ENCODE measurements around the gene RAI1.

Gene RAI1

DNA sequence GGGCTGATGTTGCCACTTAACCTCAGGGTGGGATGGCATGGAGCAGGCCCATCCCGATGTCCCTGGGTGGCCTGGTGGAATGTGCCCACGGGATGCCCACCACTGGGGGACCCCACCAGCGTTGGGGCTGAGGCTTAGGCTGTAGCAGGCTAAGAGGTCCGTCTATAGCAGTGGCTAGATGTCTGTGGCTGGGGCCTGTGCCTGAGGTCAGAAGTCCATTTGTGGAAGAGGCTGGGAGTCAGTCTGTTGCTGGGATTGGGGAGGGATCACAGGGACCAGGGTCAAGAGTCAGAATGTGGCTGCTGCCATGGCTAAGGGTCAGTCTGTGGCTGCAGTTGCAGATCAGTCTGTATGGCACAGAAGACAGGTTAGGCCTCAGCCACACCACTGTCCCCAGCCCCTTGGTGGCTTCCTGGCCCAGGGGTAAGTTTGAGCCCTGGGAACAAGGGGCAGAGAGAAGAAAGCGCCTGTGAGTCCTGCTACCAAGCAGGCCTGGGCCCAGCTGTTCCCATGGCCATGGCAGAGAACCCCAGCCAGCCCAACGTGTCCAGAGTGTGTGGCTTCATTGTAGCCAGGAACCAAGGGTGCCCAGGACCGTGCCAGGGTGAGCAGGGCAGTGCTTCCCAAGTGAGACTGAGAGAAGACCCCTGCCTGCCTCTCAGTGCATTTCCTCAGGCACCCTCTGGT, 35.7 kb downstream of the RAI1 start:
- no peak for DNase-seq (ENCODE audit: low spot score)

DNA sequence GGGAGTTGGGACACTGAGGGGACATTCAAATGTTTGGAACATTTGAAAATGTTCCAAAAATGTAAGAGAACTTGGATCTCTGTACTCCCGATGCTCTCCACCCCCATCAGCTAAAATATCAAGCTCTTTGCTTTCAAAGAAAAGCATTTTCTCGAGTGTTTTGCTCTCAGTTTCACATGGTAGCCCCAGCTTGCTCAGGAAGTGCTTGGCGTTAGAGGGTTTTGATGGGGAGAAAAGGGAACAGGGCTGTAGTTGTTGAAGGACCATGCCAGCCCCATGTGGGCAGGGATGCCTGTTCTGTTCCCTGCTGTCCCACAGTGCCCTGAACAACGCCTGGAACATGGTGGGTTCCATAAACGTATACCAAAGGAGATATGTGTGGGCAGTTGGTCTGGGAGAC, 37.0 kb downstream of the RAI1 start:
- DNase-seq (ENCODE audit: low spot score), result no peak

- no peak for DNase-seq (ENCODE audit: low spot score)
Observed at GRCh38 chr17:17719199-17719940, 38.1 kb downstream of the RAI1 start.

GRCh38 chr17:17719966-17720543, 38.8 kb downstream of the RAI1 start:
- no peak for DNase-seq (ENCODE audit: low spot score)

DNA sequence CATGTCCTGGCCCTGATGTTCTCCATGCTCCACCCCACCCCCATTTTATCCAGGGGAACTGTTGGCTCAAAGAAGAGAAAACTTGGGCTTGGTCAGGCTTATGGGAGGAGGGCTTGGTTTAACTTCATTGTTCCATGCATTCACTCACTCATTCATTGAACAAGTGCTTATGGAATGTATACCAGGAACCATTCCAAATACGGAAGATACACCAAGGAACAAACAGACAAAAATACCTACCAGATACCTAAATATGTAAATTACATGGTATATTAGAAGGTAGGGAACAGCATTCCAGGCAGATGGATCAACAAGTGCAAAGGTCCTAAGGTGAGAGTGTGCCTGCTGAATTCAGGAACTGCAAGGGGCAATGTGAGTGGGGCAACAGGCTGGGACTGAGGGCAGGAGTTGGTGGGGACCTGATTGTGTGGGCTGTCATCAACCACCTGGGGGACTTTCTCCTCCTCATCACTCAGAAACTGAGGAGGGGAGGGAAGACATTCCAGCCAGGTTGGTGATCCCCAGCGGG, 39.9 kb downstream of the RAI1 start:
- DNase-seq (ENCODE audit: low spot score), result no peak

GRCh38 chr17:17722081-17722905, 41.0 kb downstream of the RAI1 start:
- DNase-seq (ENCODE audit: low spot score), result no peak

GRCh38 chr17:17722906-17723353, 41.7 kb downstream of the RAI1 start:
- DNase-seq (ENCODE audit: low spot score), result no peak

GRCh38 chr17:17723354-17724261, 42.4 kb downstream of the RAI1 start:
- no peak for DNase-seq (ENCODE audit: low spot score)

DNA sequence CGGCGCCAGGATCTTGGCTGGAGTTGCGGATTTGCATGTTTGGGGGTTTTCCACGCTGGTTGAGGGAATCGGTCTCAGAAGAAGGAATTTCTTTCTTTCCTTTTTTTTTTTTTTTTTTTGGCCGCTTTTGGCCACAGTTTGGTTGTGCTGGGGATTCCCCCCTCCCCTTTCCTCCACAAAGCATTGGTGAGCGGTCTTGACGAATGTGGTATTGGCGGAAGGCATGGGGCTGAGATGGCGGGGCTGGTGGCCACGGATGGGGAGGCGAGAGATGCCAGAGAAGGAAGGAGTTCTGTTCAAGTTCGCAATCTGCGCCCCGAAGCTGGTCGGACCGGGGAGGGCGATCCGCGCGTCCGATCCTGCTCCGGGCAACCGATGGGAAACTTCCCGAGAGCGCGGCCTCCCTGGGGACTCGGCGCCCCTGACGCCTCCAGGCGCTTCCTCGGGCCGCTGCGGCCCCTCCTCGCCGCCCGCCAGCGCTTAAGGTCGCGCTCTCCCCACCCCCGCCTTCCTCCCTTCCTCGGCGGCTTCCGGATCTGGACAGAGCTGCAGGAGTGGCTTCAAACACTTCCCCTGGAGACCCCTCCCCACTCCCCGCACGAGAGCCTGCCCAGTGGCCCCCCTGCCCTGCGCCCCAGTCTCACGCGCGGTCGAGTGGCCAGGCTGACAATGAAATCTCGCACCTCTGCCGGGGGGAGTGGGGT, 43.2 kb downstream of the RAI1 start:
- no peak for DNase-seq (ENCODE audit: low spot score)

- DNase-seq (ENCODE audit: low spot score), result no peak
Observed at GRCh38 chr17:17725011-17725751, 43.9 kb downstream of the RAI1 start.

DNA sequence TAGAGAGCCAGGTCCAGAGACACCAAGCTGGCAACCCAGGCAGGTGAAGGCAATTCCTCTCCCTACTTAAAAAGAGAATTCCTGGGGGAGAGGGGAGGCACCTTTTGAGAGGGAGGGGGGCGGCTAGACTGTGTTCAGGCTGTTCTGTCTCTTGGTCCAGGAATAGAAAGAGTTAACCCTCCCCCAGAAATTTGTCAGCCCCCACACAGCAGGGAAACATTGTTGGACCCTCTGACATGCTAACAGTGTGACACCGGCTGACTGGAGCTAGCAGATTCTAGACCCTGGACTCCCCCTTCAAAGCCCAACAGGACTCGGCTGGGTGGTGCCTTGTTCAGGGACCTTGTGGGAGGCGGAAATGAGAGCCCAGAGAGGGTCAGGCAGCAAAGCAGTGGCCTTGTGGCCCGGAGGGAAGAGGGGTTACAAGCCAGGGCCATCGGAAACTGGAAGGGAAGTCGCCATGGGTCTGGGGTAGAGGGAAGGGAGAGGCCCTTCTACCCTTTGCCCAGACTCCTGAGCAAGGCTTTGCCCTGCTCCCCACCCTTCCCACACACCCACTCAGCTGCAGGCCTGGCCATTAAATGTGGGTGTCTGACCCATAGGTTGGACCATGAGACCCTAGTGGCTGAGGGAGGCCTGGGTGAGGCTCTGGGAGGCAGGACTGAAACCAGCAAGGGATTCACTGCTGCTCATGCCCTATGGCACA, 44.6 kb downstream of the RAI1 start:
- no peak for DNase-seq (ENCODE audit: low spot score)

DNA sequence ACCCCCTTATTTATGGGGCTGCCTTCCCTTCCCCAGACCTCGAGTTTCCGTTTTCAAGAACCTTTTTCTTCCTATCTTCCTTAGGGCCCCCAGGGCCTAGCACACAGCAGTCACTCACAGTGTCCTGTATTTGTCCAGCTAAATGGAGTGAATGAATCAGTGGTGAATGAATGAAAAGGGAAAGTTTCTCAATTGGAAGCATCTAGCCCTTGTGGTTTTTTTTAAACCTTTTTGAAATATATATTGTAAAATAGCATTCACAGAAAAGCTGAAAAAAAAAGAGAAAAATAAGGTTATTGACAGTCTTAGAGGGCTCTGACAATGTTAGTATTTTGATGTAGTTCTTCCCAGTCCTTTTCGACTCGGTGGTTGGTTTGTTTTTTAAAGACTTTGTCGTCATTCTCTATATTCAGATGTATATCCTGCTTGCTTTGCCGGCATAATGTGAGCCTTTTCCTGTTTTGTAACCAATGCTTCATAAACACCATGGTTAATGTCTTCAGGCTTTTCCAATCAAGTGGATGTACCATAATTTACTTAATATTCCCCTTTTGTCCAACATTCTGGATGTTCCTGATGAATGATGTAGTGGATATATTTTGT, 45.3 kb downstream of the RAI1 start:
- no peak for DNase-seq (ENCODE audit: low spot score)

- no peak for DNase-seq (ENCODE audit: low spot score)
Observed at GRCh38 chr17:17727111-17727659, 45.9 kb downstream of the RAI1 start.

DNA sequence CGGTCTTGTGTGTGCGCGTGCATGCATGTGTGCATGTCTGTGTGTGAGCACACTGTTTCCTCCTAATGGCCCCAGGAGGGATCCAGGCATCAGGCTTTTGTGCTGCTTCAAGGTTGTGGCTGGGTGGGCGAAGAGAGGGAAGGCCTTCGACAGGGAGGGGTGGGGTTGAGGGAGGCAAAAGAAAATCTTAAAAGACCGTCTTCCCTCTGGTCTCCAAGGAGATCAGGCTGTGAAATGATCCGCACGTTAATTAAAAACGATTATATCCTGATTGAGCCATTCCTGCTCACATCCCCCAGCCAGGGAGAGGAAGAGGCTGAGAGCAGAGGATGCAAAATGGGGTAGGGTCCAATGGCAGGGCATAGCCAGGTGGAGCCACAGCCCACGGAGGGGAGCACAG, 46.9 kb downstream of the RAI1 start:
- DNase-seq (ENCODE audit: low spot score), result no peak

DNA sequence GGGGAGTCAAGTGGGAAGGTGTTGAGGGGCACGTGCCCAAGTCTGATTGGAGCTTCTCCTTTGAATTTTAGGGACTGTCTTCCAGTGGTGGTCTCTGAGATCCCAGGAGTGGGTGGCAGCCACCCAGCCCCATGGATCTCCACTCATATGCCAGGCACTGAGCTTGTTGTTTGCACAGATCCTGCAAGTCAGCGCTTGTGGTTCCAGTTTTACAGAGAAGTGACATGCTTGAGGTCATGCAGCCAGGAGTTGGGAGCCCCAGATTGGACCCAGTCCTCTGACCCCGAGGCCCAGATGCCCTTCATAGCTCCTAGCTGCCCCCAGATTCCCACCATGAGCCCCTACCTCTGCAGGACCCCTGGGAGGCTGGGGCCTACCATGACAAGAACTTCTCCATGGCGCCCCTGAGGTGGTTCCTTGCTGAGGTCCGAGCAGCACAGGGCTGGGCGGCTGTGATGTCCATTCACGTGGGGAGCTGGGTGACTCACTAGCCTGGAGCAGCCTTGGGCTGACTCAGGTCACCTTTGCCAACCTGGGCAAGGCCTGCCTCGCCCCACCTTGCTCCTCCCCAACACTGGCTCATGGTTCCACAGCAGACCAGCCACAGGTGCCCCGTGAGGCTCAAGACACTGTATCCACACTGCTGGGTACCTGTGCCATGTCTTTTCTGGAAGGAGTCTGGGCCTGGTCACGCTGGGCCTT, 47.4 kb downstream of the RAI1 start:
- DNase-seq (ENCODE audit: low spot score), result no peak

- DNase-seq (ENCODE audit: low spot score), result peak; percentile 64
Observed at GRCh38 chr17:17729620-17730249, 48.5 kb downstream of the RAI1 start.

GRCh38 chr17:17730250-17730935, 49.1 kb downstream of the RAI1 start:
- DNase-seq (ENCODE audit: low spot score), result no peak
